Middle frontal gyrus (tissue), 1 donor: Measurements from ENCODE around the gene BAD.
"Not testable (repeated sequence)": the region's sequence is repeated elsewhere in the genome, so short reads cannot be mapped to it uniquely, and the experiment has no call there.

Experiments used
- DNase-seq: peaks from one replicate; pipeline ENCODE4 v3.0.0-alpha.2; 2015; ENCODE audit warnings: low spot score; ENCODE audit errors: extremely low spot score

BAD gene

DNA sequence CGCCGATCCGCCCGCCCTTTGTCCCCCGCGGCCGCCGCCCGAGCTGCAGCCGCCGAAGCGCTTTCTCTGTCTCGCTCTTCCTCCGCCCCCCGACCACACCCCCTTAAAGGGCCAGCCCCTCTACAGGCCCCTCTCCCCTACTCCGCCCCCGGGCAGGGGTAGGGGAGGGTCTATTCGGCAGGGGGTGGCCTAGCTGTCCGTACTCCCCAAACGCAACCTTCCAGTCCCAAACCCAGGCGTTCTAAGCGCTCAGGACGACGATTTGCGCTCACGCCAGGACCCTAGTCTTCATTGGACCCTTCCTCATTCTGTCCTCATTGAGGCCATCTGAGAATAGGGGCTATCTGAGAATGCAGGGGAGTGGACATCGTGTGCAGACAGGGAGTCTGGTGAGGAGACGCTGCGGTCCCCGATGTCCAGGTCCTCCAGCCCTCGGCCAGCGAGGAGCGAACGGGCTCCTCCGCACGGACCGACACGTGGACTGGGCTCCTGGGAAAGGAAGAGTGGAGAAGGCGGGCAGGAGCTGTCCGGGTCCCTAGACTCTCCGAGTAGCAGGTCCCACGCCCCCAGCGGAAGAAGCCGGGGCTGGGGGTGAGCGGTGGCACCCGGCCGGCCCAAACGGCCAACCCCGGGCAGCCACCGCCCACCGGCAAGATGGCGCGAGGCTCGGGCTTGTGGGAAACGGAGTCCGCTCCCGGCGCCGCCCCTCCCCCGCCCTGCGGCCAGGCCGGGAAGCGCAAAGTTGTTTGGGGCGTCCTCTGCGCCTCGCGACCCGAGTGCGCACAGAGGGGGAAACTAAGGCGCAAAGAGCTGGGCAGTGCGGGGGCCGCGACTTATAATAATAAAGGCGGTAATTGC is 37.4 kb downstream of the BAD start, which contains the start of gene PPP1R14B:
PPP1R14B (minus strand) TSS at position 73 of the 858 bp plus-strand sequence. CDS start 270 bp downstream, outside the sequence.
- DNase-seq = peak; percentile 76

DNA sequence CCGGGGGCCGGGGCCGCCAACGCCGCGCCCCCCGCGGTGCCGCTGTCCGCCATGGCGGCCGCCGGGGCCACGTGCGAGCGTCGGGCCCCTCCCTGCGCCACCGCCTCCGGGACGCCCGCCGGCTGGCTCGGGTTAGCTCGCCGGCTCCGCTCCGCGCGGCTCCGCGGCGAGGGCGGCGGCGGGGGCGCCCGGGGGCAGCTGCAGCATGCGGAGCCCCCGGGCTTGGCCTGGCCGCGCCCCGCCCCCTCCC is 37.9 kb downstream of the BAD start:
- DNase-seq = not testable (repeated sequence)

DNA sequence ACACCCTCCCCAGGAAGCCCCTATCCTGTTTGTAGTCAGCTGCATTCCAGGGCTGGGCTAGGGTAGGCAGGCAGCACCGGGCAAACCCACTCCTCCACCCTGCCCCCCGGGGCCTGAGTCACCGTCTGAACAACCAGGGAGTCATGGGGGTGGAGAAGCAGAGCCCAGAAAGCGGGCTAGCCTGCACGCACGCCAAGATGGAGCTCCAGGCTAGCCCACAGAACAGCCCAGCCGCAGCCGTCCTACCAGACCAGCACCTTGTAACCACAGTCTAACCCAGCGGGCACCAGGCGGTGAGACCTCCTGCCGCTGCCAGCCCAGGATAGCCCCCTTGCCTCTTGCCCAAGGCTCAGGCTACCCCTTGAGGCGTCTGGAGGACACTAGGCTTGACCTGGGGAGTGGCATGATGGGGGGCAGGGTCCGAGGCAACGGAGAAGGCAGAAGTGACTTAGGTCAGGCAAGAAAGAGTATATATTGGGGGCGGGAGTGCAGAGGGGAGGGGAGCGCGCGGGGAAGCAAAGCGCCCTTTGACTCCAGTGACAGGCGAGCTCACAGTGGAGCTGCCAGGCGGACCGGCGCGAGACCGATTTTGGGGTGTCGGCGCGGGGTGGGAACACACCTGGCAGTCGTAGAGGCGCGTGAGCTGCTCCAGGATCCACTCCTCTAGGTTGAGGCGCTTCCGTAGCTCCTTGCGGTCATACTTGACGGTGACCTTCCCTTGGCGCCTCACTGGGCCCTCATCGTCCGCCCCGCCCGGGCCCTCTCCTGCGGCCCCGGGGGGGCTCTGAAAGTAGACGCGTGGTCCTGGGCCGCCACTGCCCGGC is 38.5 kb downstream of the BAD start:
- DNase-seq = no peak

DNA sequence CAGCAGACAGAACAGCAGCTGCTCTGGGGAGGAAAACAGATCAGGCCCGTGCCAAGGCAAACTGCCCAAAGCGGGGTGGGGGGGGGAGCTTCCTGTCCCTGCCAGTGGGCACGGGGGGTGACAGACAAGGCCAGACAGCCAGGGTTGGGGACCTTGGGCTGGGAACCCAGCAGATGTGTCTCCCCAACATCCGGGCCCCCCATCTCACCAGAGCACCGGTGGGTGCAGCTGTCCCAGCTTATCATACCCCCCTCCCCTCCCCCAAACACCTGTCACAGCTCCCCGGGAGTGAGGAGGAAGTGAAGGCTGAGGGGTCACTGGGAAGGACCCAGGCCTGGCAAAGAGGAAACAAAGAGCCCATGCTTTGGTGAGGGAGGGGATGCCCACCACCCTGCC is 39.1 kb downstream of the BAD start:
- DNase-seq = no peak

DNA sequence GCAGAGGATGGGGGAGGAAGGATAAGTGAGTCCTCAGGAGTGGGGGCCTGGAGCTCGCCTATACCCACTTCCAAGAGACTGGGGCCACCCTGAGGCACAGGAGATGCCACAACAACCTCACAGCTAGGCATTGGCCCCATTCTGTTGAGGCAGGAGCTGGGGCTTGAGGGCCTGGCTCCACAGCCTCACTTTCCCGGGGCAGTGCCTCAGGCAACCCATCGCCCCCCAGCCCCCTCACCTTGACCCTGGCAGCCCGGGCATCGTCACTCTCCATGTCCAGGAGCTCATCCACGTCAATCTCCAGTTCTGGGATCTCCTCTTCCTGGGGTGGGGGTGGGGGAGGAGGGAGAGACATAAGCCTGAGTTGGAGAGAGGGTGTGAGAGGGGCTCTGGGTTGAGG is 39.5 kb downstream of the BAD start:
- DNase-seq = no peak

DNA sequence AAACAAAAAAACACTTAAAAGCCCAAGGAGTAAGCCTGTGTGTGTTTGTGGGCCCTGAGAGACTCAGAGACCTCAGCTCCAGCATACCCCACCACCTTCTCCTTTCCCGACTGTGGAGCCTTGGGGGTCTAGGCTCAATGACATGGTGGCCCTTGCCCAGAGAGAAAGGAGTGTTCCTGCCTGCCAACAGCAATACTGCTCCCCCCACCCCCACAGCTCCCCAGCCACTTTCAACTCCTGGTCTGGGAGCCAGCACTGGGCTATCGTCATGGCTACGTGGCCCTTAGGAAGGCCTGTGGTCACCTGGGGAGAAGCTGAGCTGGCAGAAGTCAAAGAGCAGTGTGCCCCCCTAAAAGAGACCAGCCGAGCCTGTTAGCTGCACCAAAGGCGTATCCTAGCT is 40.4 kb downstream of the BAD start:
- DNase-seq = no peak

DNA sequence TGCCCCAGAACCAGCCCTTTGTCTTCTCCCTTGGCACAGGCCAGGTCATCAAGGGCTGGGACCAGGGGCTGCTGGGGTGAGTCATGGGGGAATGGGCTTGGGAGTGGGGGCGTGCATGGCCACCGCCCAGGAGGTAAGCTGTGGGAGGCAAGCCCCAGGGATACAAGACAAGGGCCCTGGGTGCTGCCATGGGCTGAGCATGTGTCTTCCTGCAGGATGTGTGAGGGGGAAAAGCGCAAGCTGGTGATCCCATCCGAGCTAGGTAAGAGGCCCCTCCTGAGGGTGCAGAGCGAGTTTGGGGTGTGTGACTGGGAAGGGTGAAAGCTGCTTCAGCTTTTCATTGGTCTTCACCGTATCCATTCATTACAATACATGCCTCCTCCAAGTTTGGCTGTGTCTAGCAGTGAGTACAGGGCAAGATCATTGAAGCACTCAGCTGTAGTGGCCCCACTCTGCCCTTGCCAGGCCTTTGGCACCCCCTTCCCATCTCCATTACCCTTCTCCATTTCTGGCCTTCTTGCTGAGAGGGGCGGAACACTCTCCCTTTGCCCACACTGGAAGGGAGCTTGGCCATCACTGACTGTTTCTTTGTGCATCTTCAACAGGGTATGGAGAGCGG is 41.1 kb downstream of the BAD start:
- DNase-seq = no peak

DNA sequence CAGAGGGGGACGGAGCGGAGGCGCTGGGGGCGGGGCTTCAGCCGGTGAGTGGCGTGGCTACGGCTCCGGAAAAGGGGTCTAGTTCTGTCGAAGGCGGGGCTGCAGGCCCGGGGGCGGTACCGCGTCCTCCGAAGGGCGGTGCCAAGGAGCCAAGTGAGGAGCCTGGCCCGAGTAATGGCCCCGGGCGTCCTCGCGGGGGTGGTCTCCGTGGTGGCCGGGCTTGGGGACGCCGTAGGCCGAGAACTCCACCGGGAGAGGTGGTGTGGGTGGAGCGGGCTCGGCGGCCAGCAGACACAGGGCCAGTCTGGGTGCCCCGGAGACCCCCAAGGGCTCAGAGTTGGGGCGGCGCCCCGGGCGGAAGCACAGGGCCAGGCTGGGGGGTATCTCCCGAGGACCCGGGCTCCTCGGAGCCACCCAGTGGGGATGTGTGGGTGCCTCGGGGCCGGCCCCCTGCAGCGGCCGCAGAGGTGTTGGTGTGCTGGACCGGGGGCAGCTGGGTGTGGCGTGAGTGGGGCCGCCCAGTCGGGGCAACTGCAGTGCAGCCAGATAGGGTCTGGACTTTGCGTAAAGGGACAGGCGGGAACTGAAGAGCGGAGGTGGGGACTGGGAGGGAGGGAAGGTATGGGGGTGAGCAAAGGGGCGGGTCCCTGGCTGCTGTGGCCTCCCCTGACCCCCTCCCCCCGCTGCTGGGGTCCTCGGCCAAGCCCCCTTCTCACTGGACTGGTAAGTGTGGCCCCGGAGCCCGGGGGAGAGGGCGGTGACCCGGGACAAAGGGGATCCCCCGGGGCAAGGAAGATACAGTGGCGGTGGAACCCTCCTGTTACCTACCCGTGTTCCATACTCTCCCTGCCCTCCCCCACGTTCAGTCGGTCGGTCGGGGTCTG is 42.7 kb downstream of the BAD start:
- no peak for DNase-seq

DNA sequence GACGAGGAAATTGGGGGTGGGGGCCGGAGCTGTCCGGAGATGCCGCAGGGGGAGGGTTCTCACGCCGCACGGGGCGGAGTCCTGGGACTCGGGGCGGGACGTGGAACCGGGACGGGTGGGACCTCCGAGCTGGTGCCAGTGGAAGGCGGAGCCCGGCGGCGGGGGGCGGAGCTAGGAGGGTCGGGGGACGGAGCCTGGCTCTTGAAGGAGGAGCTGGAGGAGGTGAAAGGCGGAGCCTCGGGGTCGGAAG is 43.3 kb downstream of the BAD start:
- DNase-seq = peak; percentile 97

DNA sequence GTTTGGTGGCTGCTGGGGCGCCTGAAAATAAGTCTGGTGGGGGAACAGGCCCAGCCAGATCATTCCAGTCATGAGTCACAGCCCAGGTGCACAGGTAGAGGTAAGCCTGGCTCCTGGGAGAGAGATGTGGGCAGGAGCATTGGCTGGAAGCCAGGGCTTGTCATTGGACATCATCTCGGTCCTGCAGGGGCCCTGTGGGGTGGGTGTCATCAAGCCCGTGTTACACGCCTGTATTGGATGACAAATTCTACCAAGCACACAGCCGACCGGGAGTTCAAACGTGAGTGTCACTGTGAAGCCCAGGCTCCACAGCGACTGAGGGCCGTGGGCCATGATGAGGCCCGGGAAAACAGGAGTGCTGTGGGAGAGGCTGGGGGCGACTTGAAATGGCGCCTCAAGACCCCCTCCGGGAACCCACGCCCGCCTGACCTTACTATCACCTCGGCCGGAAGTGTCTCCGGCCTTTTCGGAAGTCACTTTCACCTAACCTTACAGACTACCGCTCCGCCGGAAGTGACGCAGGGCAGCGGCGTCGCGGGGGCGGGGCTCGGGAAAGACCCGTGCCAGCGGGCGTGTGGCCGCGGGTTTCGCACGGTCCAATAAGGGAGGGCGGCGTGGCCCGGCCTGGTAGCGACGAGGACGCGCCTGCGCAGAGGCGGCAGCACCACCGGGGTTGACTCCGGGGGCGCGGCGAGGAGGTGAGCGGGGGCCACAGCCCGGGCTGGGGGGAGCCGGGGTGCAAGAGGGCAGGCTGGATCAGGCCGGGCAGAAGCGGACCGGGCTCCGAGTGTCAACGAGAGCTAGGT is 43.8 kb downstream of the BAD start, which contains the start of gene FKBP2:
FKBP2 (plus strand) TSS at position 661 of the 806 bp plus-strand sequence. CDS start 1,293 bp downstream, outside the sequence.
- peak; percentile 95 for DNase-seq

DNA sequence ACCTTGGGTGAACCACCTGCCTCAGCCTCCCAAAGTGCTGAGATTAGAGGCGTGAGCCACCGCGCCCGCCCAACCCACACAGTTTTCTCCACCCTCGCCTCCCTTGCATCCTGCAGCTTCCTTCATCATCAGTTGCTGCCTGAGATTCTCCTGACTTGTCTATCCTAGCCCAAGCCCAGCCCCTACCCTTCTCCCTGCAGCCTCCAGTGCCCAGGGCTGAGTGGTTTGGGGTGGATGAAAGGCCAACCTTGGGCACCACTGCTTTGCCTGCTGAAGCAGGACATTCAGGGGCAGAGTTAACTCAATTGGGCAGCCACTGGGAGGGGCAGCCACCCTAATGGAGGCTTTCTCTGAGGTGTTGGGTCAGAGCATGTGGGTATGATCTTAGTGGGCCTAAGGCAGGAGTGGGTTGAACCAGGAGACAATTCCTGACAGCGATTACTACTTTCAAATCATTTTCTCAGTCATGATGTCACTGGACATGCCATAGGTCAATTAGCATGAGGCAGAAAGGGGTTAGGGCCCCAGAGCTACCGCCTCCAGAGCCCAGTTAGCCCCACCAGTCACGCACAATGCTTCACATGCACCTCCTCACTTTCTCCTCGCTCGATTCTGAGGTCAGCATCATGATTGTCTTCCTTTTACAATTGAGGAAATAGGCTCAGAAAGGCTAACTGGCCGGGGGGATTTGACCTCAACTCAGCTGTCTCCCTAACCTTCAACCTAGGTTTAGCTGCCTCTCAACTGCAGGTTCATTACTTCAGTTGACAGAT is 44.6 kb downstream of the BAD start:
- DNase-seq = no peak

DNA sequence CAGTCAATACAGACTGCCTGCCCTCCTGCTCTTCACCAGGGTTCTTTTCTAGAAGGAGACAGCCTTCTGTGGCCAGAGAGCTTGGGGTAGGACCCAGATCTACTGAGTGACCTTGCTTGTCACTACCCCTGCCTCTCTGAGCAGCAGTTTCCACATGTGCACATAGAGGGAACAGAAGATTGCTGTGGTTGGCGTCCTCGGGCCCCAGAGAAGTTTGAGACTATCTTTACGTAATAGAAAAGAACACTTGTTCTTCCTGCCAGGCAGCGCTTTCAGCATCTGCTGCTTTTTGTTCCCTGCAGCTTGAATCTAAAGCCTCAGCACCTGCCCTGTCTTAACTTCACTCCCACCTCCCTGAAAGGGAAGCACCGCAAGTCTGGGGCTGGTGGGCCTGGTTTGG is 45.5 kb downstream of the BAD start:
- DNase-seq = no peak

DNA sequence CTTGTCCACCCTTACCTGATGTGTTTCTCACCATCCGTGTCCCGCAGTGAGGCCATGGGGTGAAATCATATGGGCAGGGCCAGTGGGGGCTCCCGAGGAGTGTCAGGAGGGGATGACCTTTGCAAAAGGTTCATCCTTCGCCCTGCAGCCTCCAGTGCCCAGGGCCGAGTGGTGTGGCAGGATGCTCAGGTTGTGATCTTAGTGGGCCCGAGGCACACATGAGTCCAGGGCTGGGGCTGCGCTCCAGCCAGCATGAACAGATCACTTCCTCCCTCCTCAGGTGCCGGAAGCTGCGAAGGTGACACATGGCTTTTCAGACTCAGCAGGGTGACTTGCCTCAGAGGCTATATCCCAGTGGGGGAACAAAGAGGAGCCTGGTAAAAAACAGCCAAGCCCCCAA is 46.4 kb downstream of the BAD start:
- no peak for DNase-seq

DNA sequence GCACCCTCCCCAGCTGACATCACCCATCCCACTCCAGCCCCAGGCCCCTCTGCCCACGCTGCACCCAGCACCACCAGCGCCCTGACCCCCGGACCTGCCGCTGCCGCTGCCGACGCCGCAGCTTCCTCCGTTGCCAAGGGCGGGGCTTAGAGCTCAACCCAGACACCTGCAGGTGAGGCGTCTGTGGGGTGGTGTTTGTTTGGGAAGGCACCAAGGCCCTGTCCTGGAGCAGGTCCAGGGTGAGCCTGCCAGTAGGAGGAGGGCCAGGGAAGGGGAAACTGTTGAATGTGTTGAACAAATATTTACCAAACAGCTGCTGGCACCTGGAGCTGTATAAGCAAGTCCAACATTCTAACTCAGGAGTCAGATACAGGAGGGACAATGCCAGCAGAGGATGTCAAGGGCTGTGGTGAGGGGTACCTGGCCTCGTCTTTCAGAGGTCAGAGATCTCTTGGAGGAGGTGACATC is 46.9 kb downstream of the BAD start:
- no peak for DNase-seq

DNA sequence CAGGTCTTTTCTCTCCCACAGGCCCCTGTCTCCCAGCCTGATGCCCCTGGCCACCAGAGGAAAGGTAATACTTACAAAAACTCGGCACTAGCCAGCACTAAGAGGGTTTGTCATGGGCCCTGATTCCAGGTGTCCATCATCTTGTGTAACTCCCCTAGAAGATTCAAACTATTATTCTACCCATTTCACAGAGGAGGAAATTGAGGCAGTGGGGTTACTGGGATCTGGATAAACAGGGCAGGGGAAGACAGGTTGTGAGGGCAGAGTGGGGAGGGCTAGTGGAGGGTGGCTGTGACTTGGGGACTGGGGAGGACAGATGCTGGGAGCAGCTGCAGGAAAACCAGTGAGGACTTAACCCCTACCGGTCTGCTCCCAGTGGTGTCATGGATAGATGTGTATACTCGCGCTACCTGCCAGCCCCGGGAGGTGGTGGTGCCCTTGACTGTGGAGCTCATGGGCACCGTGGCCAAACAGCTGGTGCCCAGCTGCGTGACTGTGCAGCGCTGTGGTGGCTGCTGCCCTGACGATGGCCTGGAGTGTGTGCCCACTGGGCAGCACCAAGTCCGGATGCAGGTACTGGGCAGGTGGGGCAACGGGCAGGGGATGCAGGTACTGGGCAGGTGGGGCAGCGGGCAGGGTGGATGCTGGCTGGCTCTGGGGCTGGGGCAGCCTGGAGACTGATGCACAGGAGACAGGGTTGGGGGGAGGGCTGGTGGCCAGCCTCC is 48.9 kb downstream of the BAD start:
- DNase-seq = no peak

DNA sequence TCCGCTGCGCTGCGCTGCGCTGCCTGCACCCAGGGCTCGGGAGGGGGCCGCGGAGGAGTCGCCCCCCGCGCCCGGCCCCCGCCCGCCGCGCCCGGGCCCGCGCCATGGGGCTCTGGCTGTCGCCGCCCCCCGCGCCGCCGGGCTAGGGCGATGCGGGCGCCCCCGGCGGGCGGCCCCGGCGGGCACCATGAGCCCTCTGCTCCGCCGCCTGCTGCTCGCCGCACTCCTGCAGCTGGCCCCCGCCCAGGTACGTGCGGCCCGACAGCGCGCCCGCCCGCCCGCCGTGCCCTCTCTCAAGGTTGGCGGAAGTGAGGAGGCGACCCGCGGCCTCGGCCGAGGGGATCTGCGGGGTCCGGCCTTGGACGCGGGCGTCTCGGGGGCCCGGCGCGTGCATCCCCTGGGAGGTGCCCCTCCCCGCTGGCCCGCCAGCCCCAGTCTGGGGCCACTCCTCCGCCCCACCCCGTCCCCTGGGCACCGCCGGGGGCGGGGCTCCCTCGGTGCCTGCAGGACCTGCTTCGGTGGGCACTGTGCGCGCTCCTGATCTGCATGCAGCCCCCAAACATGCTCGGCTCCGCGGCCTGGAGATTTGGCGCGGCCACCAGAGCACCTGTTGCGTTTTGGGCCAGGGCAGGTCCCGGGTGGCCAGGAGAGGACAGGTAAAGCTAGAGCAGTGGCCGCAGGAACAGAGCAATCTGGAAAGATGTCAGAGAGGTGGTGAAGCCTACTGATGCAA is 49.7 kb downstream of the BAD start:
- no peak for DNase-seq

DNA sequence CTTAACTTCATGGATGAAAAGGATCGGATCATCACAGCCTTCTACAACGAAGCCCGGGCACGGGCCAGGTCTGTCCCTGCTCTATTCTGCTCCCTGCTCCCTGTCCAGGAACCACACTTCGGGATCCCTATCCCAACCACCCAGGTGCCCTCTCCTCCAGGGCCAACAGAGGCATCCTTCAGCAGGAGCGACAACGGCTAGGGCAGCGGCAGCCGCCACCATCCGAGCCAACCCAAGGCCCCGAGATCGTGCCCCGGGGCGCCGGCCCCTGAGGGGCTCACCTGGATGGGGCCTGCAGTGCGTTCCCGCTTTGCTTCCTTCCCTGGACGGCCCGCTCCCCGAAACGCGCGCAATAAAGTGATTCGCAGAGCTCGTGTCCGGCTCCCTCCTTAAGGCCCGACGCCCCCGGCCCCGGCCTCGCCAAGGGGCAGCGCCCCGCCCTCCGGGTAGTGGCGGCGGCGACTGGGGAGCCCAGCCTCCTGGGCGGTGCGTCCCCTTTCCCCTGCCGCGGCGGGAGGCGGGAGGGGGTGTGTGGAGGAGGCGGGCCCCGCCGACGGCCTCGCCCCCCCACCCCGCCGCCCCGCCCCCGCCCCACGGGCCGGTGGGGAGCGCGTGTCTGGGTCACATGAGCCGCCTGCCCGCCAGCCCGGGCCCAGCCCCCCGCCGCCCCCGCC is 50.4 kb downstream of the BAD start, which contains the start of gene VEGFB:
VEGFB (plus strand) TSS at position 672 of the 674 bp plus-strand sequence. CDS start 250 bp downstream, outside the sequence.
- DNase-seq = no peak

DNA sequence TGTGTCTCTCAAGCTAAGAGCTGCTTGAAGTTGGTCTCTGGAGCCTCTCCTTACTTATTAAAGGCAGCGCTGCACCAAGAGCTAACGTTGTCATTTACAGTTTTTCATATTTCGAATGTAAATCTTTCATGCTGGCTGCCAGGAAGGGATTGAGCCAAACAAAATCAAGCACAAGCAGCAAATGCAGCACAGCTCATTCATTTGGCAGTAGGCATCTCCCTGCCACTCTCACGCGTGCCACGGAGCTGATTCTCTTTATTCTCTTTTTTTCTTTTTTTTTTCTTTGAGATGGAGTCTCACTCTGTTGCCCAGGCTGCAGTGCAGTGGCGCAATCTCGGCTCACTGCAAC is 51.5 kb downstream of the BAD start:
- DNase-seq = no peak
